ENCODE measurements around the gene HEG1.
A peak's percentile ranks its signal among the peaks of the same experiment; 100 is the strongest.
"Not testable (repeated sequence)": the region's sequence is repeated elsewhere in the genome, so short reads cannot be mapped to it uniquely, and the experiment has no call there.

HEG1 gene, protein sequence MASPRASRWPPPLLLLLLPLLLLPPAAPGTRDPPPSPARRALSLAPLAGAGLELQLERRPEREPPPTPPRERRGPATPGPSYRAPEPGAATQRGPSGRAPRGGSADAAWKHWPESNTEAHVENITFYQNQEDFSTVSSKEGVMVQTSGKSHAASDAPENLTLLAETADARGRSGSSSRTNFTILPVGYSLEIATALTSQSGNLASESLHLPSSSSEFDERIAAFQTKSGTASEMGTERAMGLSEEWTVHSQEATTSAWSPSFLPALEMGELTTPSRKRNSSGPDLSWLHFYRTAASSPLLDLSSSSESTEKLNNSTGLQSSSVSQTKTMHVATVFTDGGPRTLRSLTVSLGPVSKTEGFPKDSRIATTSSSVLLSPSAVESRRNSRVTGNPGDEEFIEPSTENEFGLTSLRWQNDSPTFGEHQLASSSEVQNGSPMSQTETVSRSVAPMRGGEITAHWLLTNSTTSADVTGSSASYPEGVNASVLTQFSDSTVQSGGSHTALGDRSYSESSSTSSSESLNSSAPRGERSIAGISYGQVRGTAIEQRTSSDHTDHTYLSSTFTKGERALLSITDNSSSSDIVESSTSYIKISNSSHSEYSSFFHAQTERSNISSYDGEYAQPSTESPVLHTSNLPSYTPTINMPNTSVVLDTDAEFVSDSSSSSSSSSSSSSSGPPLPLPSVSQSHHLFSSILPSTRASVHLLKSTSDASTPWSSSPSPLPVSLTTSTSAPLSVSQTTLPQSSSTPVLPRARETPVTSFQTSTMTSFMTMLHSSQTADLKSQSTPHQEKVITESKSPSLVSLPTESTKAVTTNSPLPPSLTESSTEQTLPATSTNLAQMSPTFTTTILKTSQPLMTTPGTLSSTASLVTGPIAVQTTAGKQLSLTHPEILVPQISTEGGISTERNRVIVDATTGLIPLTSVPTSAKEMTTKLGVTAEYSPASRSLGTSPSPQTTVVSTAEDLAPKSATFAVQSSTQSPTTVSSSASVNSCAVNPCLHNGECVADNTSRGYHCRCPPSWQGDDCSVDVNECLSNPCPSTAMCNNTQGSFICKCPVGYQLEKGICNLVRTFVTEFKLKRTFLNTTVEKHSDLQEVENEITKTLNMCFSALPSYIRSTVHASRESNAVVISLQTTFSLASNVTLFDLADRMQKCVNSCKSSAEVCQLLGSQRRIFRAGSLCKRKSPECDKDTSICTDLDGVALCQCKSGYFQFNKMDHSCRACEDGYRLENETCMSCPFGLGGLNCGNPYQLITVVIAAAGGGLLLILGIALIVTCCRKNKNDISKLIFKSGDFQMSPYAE (N-terminal part only)

DNA sequence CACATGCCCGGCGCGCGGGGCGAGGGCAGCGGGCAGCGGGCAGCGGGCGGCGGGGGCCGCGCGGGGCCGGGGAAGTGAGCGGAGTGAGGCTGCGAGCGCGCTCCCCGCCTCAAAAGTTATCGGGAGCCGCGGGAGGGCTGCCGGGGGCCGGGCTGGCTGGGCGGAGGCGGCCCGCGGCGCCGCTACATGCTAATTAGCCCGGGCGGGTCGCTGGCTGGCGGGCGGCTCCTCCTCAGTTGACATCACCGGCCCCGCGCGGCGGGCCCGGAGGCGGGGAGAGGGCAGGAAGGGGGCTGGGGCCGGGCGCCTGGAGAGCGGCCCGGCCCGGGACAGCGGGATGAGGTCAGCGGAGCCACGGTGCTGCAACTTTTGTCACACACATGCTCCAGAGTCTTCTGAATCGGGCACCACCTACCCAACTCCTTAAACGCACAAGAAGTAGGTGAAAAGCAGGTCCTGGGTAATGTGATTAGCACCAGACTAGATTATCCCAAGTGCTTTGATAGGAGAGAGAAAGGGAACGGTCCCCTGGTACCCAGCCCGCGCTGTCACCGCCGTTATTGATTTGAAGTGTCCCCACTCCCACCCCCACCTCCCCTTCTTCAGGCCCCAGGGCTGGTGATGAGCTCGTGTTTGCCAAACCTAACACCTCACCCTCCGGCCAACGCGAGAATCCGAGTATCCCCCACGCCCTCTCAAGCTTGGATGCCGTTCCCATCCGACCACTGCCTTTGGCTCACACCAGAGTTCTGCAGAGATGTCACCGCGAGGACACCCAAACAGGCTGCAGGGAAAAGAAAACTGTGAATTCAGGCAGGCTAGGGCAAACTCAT is at the start of gene HEG1:
Gene HEG1 (minus strand): TSS at position 85 of the 833 bp plus-strand sequence. CDS start 107 bp downstream, outside the sequence.
- DNase-seq: peak; percentile 55

- no peak for DNase-seq
Measured at GRCh38 chr3:125105116-125105515, 49.3 kb upstream of the HEG1 start.

DNA sequence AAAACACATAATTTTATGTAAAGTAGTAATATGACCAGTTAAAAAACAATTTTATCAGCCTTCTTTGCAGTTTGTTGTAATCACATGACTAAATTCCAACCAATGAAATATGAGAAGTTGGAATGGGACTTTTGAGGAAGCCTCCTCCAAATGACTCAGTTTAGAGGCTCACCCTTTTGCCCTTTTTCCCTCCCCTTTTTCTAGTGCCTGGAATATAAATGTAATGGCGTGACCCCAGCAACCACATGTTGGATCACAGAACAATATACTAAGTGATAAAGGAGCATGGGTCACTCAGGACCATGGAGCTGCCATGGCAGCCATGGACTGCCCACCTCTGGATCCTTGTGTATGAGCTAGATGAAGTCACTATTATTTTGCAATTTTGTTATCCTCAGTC is 48.8 kb upstream of the HEG1 start:
- DNase-seq: no peak

GRCh38 chr3:125103406-125103805 is 47.6 kb upstream of the HEG1 start:
- no peak for DNase-seq

- no peak for DNase-seq
Measured at GRCh38 chr3:125102470-125102869, 46.7 kb upstream of the HEG1 start.

- DNase-seq: no peak
Measured at GRCh38 chr3:125098611-125099291, 43.0 kb upstream of the HEG1 start.

DNA sequence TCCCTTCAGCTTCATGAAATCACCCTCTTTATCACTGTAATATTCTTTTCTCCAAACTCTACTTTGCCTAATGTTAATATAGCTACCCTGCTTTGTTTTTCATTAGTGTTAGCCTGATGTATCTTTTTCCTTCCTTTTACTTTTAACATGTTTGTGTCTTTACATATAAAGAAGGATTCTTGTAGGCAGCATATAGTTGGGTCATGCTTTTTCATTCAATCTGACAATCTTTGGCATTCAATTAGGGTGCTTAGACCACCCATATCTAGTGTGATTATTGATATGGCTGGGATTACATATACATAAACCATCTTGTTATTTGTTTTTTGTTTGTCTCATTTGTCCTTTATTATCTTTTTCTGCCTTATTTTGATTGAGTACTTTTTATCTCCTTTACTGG is 34.9 kb upstream of the HEG1 start:
- no peak for DNase-seq

DNA sequence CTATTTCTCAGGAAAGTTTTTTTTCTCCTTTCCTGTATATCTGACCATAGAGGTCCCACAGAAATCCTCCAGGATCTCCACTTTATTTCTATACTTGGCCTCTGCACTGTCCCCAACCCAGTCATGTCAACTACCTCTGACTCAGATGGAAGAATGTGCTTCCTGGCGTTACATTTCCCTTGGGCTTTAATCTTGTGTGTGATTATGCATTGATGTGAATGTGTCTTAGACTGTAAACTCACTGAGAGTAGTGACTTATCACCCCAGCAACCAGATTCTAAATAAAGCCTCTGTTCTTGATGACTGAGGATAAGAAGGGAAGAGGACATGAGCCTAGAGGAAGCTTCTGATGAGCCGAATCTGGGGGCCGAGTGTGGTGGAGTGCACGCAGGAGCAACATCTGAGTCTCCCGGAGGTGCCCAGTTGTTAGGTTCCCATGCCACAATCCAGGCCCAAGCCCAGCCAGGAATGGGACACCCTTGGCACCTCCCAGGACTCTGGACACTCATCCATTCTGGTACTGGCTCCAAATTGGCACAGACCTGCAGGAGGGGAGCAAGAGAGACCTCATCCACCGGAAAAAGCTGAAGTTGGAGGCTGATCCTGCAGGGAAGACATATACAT is 32.1 kb upstream of the HEG1 start:
- DNase-seq: no peak

GRCh38 chr3:125085166-125085565 is 29.4 kb upstream of the HEG1 start:
- DNase-seq: no peak

DNA sequence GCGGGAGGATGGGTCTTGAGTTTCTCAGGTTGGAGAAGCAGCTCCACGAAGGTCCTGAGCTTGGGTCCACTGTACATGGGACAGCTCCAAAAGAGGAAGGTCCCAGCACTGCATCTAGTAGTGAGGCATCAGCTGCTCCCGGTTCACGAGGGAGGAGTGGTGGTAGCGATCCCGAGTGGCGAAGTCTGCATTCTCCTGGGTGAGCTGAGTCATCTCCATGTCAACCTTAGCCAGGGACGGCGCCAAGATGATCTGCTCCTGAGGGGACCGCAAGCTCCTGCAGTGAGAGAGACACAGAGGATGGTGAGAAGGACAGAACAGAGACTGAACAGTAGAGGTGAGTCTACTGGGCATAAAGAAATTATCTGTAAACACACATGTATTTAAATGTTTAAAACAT is 28.0 kb upstream of the HEG1 start:
- no peak for DNase-seq

- not testable (repeated sequence) for DNase-seq
Measured at GRCh38 chr3:125082339-125082738, 26.5 kb upstream of the HEG1 start.

- no peak for DNase-seq
Measured at GRCh38 chr3:125080077-125080476, 24.3 kb upstream of the HEG1 start.

- no peak for DNase-seq
Measured at GRCh38 chr3:125079675-125080045, 23.9 kb upstream of the HEG1 start.

DNA sequence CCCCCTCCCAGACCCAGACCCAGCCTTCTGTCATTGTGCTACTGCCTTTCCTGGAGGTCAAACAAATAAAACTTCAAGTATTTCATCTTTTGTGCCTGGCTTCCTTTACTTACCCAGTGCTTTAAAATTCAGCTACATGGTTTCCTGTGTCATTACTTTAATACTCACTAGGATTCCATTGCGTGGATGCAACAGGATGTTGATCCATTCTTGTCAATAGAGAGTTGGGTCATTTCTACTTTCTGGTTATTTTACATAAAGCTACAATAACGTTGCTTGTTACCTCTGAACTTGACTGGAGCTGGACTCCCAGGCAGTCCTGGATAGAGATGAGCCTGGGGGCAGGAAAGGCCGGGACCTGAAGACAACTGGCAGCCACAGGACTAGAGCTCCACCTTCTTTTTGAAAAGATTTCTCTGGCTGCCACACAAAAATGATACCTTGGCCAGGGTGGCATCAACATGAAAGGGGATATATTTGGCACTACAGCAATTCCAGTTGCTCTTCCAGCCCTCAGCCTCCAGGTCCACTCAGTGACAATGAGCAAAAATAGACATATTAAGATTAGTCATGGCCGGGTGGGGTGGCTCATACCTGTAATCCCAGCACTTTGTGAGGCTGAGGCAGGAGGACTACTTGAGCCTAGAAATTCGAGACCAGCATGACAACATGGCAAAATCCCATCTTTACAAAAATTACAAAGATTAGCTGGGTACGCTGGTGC is 23.3 kb upstream of the HEG1 start:
- no peak for DNase-seq

GRCh38 chr3:125077864-125078263 is 22.1 kb upstream of the HEG1 start:
- no peak for DNase-seq

DNA sequence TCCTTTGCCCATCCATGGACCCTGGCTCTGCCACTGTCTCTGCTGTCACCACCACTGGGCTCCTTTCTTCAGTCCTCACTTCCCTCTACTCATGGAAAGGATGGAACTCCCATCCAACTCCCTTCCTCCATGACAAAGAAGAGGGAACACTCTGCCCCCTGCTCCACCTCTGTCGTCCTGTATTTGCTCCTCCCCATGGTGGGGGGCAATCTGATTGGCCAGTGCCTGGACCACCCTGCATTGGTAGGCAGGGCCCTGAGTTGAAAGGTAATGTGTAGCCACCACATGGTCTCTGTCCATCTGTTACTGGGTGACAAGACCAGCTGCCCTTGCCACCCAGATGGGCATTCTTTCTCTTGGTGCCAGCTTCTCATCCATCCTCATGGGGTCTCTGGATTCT is 20.7 kb upstream of the HEG1 start:
- DNase-seq: no peak

- DNase-seq: no peak
Measured at GRCh38 chr3:125075738-125076137, 19.9 kb upstream of the HEG1 start.

- no peak for DNase-seq
Measured at GRCh38 chr3:125073390-125073905, 17.7 kb upstream of the HEG1 start.

- DNase-seq: no peak
Measured at GRCh38 chr3:125072749-125073389, 17.1 kb upstream of the HEG1 start.

GRCh38 chr3:125072301-125072700 is 16.5 kb upstream of the HEG1 start:
- DNase-seq: no peak

Measured in NCI-H1105 treated with DMSO at 0.1 percent for 48 hours (cell line).